Measurements from ENCODE around the gene ADARB2.
"Not testable (repeated sequence)": the region's sequence is repeated elsewhere in the genome, so short reads cannot be mapped to it uniquely, and the experiment has no call there.

Gene ADARB2

GRCh38 chr10:1737222-1738061 is at the start of gene ADARB2:
ADARB2 (minus strand) TSS chr10:1737525.
- no peak for DNase-seq

- no peak for DNase-seq
These were observed 48.5 kb upstream of the ADARB2 start for GRCh38 chr10:1785835-1786234.

- DNase-seq = no peak
These were observed 45.5 kb upstream of the ADARB2 start for GRCh38 chr10:1782841-1783240.

GRCh38 chr10:1779796-1780195 is 42.5 kb upstream of the ADARB2 start:
- DNase-seq = no peak

- DNase-seq = no peak
These were observed 41.1 kb upstream of the ADARB2 start for GRCh38 chr10:1778375-1778969.

GRCh38 chr10:1776127-1776662 is 38.9 kb upstream of the ADARB2 start:
- no peak for DNase-seq

GRCh38 chr10:1774796-1775195 is 37.5 kb upstream of the ADARB2 start:
- no peak for DNase-seq

- not testable (repeated sequence) for DNase-seq
These were observed 35.9 kb upstream of the ADARB2 start for GRCh38 chr10:1773204-1773603.

- no peak for DNase-seq
These were observed 28.7 kb upstream of the ADARB2 start for GRCh38 chr10:1766049-1766448.

- DNase-seq = no peak
These were observed 24.8 kb upstream of the ADARB2 start for GRCh38 chr10:1762076-1762475.

- no peak for DNase-seq
These were observed 17.3 kb upstream of the ADARB2 start for GRCh38 chr10:1754506-1755153.

- no peak for DNase-seq
These were observed 14.8 kb upstream of the ADARB2 start for GRCh38 chr10:1752153-1752552.

- DNase-seq = no peak
These were observed 10.3 kb upstream of the ADARB2 start for GRCh38 chr10:1747590-1748157.

- no peak for DNase-seq
These were observed 9.5 kb upstream of the ADARB2 start for GRCh38 chr10:1746796-1747195.

GRCh38 chr10:1745780-1746456 is 8.6 kb upstream of the ADARB2 start:
- no peak for DNase-seq

GRCh38 chr10:1744524-1744923 is 7.2 kb upstream of the ADARB2 start:
- DNase-seq = no peak

GRCh38 chr10:1743141-1743540 is 5.8 kb upstream of the ADARB2 start:
- no peak for DNase-seq

GRCh38 chr10:1741450-1741849 is 4.1 kb upstream of the ADARB2 start:
- no peak for DNase-seq

- DNase-seq = no peak
These were observed 2.4 kb upstream of the ADARB2 start for GRCh38 chr10:1739751-1740150.

GRCh38 chr10:1738950-1739349 is 1.6 kb upstream of the ADARB2 start:
- DNase-seq = no peak

GRCh38 chr10:1736972-1737221 is 428 bp downstream of the ADARB2 start:
- no peak for DNase-seq

GRCh38 chr10:1736144-1736971 is 967 bp downstream of the ADARB2 start:
- no peak for DNase-seq
